Amniotic epithelial cell (primary cell): ENCODE results near the gene OTOP3.

Source experiments
- DNase-seq: peaks from one replicate; pipeline ENCODE4 v3.0.0-alpha.2; 2010; ENCODE audit warnings: low read depth

The OTOP3 gene

GRCh38 chr17:74916851-74917199 lies 18.9 kb upstream of the OTOP3 start:
- DNase-seq = no peak

GRCh38 chr17:74917430-74917829 lies 18.3 kb upstream of the OTOP3 start:
- no peak for DNase-seq

GRCh38 chr17:74918906-74919305 lies 16.8 kb upstream of the OTOP3 start:
- DNase-seq = no peak

- no peak for DNase-seq
Measured at GRCh38 chr17:74919440-74920305, 16.0 kb upstream of the OTOP3 start.

GRCh38 chr17:74920306-74920620 lies 15.4 kb upstream of the OTOP3 start:
- DNase-seq = no peak

GRCh38 chr17:74920642-74921025 lies 15.1 kb upstream of the OTOP3 start:
- DNase-seq = no peak

GRCh38 chr17:74921026-74921681 lies 14.5 kb upstream of the OTOP3 start:
- DNase-seq = no peak

GRCh38 chr17:74921769-74922168 lies 13.9 kb upstream of the OTOP3 start:
- DNase-seq = no peak

- no peak for DNase-seq
Measured at GRCh38 chr17:74922172-74922571, 13.5 kb upstream of the OTOP3 start.

GRCh38 chr17:74922694-74923537 lies 12.8 kb upstream of the OTOP3 start, which contains the start of gene USH1G:
TSS of gene USH1G (minus strand) at chr17:74923255. CDS start at chr17:74923073, 182 bp downstream.
- peak; percentile 7 for DNase-seq

GRCh38 chr17:74923538-74924249 lies 12.0 kb upstream of the OTOP3 start:
- peak; percentile 16 for DNase-seq

- no peak for DNase-seq
Measured at GRCh38 chr17:74924250-74924948, 11.3 kb upstream of the OTOP3 start, which contains the start of gene OTOP2. TSS of gene OTOP2 (plus strand) at chr17:74924273. CDS start at chr17:74924633, 360 bp downstream.

GRCh38 chr17:74925242-74925641 lies 10.5 kb upstream of the OTOP3 start:
- DNase-seq = no peak

GRCh38 chr17:74928786-74929185 lies 6.9 kb upstream of the OTOP3 start:
- DNase-seq = no peak

GRCh38 chr17:74930535-74931036 lies 5.1 kb upstream of the OTOP3 start:
- DNase-seq = no peak

GRCh38 chr17:74935048-74935447 lies 650 bp upstream of the OTOP3 start:
- DNase-seq = no peak

GRCh38 chr17:74936470-74936799 lies 737 bp downstream of the OTOP3 start:
- DNase-seq = no peak

GRCh38 chr17:74937064-74938051 lies 1.7 kb downstream of the OTOP3 start:
- DNase-seq = peak; percentile 9

GRCh38 chr17:74938194-74938950 lies 2.7 kb downstream of the OTOP3 start:
- DNase-seq = no peak
